Endothelial cell of umbilical vein (primary cell): ENCODE data around the gene HDAC8. TPM values are rescaled to one million over a fixed set of nuclear protein-coding genes. Genes with fewer than 3 reads are reported as not detected.
A peak's percentile ranks its signal among the peaks of the same experiment; 100 is the strongest.

Experiments
- Bru-seq: library from RNA; stranded (reverse); fragments of 400-500 nt; gene quantifications from one replicate; lab custom pipeline; 2021; lab: Mats Ljungman, UMichigan
- BruChase-seq, 2 experiments: library from RNA; stranded (reverse); fragments of 400-500 nt; gene quantifications; one replicate each; lab custom pipeline; 2021; lab: Mats Ljungman, UMichigan
- BruUV-seq: library from RNA; stranded (reverse); fragments of 400-500 nt; replicated peaks from 2 replicates; lab custom pipeline; 2021; lab: Mats Ljungman, UMichigan
- CTCF ChIA-PET: fragments of 300-600, 350-600 bp; sonication (Branson Sonifier 250); formaldehyde crosslinking; loops from one replicate; lab custom pipeline; 2021; ENCODE audit warnings: antibody characterized with exemption, inconsistent platforms; lab: Charles Lee
- POLR2A ChIA-PET: fragments of 300-600, 350-600 bp; sonication (Branson Sonifier 250); formaldehyde crosslinking; loops from one replicate; lab custom pipeline; 2021; ENCODE audit warnings: antibody characterized with exemption, inconsistent platforms; lab: Charles Lee
- DNase-seq: peaks from one replicate; pipeline ENCODE4 v3.0.0-alpha.2; 2011; ENCODE audit warnings: low read depth, low spot score
- FAIRE-seq: peaks from 2 replicates; lab custom pipeline; 2011; peaks lifted over from hg19 to GRCh38; lab: Jason Lieb, UNC
- H2AFZ ChIP-seq: 2 replicates; pipeline ENCODE4 v1.6.0; 2012; ENCODE audit warnings: low read depth, low read length, control low read depth, inconsistent platforms
- H3K27ac ChIP-seq: 2 replicates; pipeline ENCODE4 v1.5.1; 2011; ENCODE audit warnings: low read depth, mild to moderate bottlenecking, control low read depth, low read length, moderate library complexity; ENCODE audit not compliant: insufficient read depth
- H3K27me3 ChIP-seq, 2 experiments: 2 replicates each; pipeline versions ENCODE4 v1.6.0 to v1.6.1; 2011; ENCODE audit warnings: low read length in 2 of 2, mixed read lengths in 1 of 2; ENCODE audit not compliant: control insufficient read depth in 2 of 2, insufficient read depth in 2 of 2
- H3K36me3 ChIP-seq, 2 experiments: 2 replicates in 1 of 2; 3 replicates in 1 of 2; pipeline ENCODE4 v1.5.1; 2011; ENCODE audit warnings: low read length in 2 of 2, mild to moderate bottlenecking in 1 of 2, moderate library complexity in 1 of 2; ENCODE audit not compliant: control insufficient read depth in 2 of 2, insufficient read depth in 2 of 2; ENCODE audit errors: extremely low read depth in 1 of 2
- H3K4me1 ChIP-seq: 3 replicates; pipeline ENCODE4 v1.5.1; 2011; ENCODE audit warnings: mild to moderate bottlenecking, low read length; ENCODE audit not compliant: control insufficient read depth, insufficient read depth; ENCODE audit errors: extremely low read depth
- H3K4me2 ChIP-seq: 2 replicates; pipeline ENCODE4 v1.6.1; 2011; ENCODE audit warnings: low read length, control low read depth, mixed read lengths; ENCODE audit not compliant: insufficient read depth
- H3K4me3 ChIP-seq, 3 experiments: fragments of 200-600 bp in 1 of 3; sonication (generic), shearing (Covaris generic) in 1 of 3; replicated peaks in 1 of 3; 2 replicates each; pipeline ENCODE4 v1.5.1; 2011 to 2016; ENCODE audit warnings: control low read depth in 3 of 3, low read length in 3 of 3, mild to moderate bottlenecking in 2 of 3, inconsistent platforms in 1 of 3, low read depth in 1 of 3, moderate library complexity in 1 of 3; ENCODE audit not compliant: insufficient read depth in 1 of 3
- H3K79me2 ChIP-seq: 2 replicates; pipeline ENCODE4 v1.6.0; 2012; ENCODE audit warnings: low read length, inconsistent platforms; ENCODE audit not compliant: control insufficient read depth, insufficient read depth
- H3K9ac ChIP-seq: replicated peaks from 2 replicates; pipeline ENCODE3; 2011; ENCODE audit warnings: low read length, control low read depth; ENCODE audit not compliant: insufficient read depth; ENCODE audit errors: extremely low read depth
- H3K9me1 ChIP-seq: replicated peaks from 3 replicates; pipeline ENCODE4 v1.6.0; 2011; ENCODE audit warnings: mild to moderate bottlenecking, low read length; ENCODE audit not compliant: control insufficient read depth, insufficient read depth; ENCODE audit errors: extremely low read depth
- H3K9me3 ChIP-seq: replicated peaks from 2 replicates; pipeline ENCODE4 v1.5.1; 2012; ENCODE audit warnings: low read length, inconsistent platforms; ENCODE audit not compliant: control insufficient read depth, insufficient read depth
- H4K20me1 ChIP-seq: replicated peaks from 2 replicates; pipeline ENCODE3; 2011; ENCODE audit warnings: mild to moderate bottlenecking, low read length; ENCODE audit not compliant: control insufficient read depth, insufficient read depth; ENCODE audit errors: extremely low read depth
- CTCF ChIP-seq, 2 donors: IDR thresholded peaks; 1 replicate in 1 of 2; 2 replicates in 1 of 2; pipeline ENCODE4 v1.5.1; 2011; ENCODE audit warnings: low read length in 2 of 2, mild to moderate bottlenecking in 2 of 2, moderate library complexity in 2 of 2, control low read depth in 1 of 2, inconsistent platforms in 1 of 2, low read depth in 1 of 2; ENCODE audit not compliant: insufficient read depth in 1 of 2; ENCODE audit errors: extremely low read depth in 1 of 2
- EZH2 ChIP-seq: IDR thresholded peaks from 2 replicates; pipeline ENCODE4 v1.6.1; 2012; ENCODE audit warnings: borderline replicate concordance, low read depth, mild to moderate bottlenecking, moderate library complexity, low read length, inconsistent platforms; ENCODE audit not compliant: severe bottlenecking
- FOS ChIP-seq: IDR thresholded peaks from 2 replicates; pipeline ENCODE4 v1.6.1; 2011; ENCODE audit warnings: mild to moderate bottlenecking, low read length, moderate library complexity, borderline replicate concordance; ENCODE audit not compliant: insufficient read depth
- GATA2 ChIP-seq: IDR thresholded peaks from 2 replicates; pipeline ENCODE4 v1.7.0; 2011; ENCODE audit warnings: low read depth, mild to moderate bottlenecking, moderate library complexity, mixed read lengths, low read length; ENCODE audit not compliant: insufficient read length, insufficient read depth
- JUN ChIP-seq: IDR thresholded peaks from 2 replicates; pipeline ENCODE4 v1.6.1; 2011; ENCODE audit warnings: borderline replicate concordance, low read depth; ENCODE audit not compliant: insufficient read length, insufficient read depth
- MYC ChIP-seq: IDR thresholded peaks from one replicate; pipeline ENCODE4 v1.6.1; 2011; ENCODE audit warnings: mild to moderate bottlenecking, low read depth, low read length
- POLR2A ChIP-seq: IDR thresholded peaks from 2 replicates; pipeline ENCODE4 v1.6.1; 2012; ENCODE audit warnings: low read depth, mild to moderate bottlenecking, control low read depth, low read length
- POLR2AphosphoS5 ChIP-seq: IDR thresholded peaks from 2 replicates; pipeline ENCODE4 v1.6.1; 2012; ENCODE audit warnings: low read depth, mild to moderate bottlenecking, control low read depth, low read length, moderate library complexity; ENCODE audit not compliant: insufficient read depth
- dilution Hi-C: fragments of 300-500 bp; cut with MboI; formaldehyde crosslinking; loops from one replicate; pipeline ENCODE4 v1.15.0; 2019; ENCODE audit warnings: low sequenced_read_pairs; ENCODE audit not compliant: extremely low pct_ligation_motif_present
- intact Hi-C: fragments of 100-400 bp; cut with micrococcal nuclease; formaldehyde crosslinking; loops from one replicate; pipeline ENCODE4 v1.10.0; 2022
- long read RNA-seq: library from polyadenylated mRNA; stranded (forward); transcript quantifications from one replicate; pipeline ENCODE4 v2.0.0, GENCODE V29; 2021
- polyA minus RNA-seq, 3 experiments: library from RNA; depleted of rRNA, polyadenylated mRNA; stranded (reverse); fragments of >200 nt; gene quantifications; 1 replicate in 1 of 3; 2 replicates in 2 of 3; pipeline ENCODE4 v1.2.3, GENCODE V29; 2011
- polyA plus RNA-seq, 4 experiments: library from polyadenylated mRNA; depleted of rRNA in 3 of 4; stranded (reverse) in 3 of 4; unstranded in 1 of 4; fragments of >200 nt; gene quantifications; 2 replicates each; pipeline versions ENCODE4 v1.2.1 to v1.2.3, GENCODE V29; 2011 to 2012; ENCODE audit warnings: missing spikeins in 1 of 4
- total RNA-seq: library from RNA; stranded (reverse); gene quantifications from 2 replicates; pipeline ENCODE4 v1.2.3, GENCODE V29; 2021
- TF ChIP-seq, protein P1 (sequence below): IDR thresholded peaks from 2 replicates; pipeline ENCODE4 v1.6.1; 2011; ENCODE audit not compliant: insufficient read depth, insufficient read length

The HDAC8 gene
- total RNA-seq = 37.2 and 38.9 TPM in 2 replicates
- polyA plus RNA-seq = 15.2 and 17.6 TPM in 2 replicates
- 20.3 and 23.6 TPM in 2 replicates for polyA plus RNA-seq (2011; cell fraction: cytosol; rRNA removed)
- 43.4 and 46.0 TPM in 2 replicates for polyA plus RNA-seq (2011; cell fraction: nucleus; rRNA removed)
- polyA plus RNA-seq (2012) = 23.4 and 31.6 TPM in 2 replicates
- 50.6 and 61.3 TPM in 2 replicates for polyA minus RNA-seq
- polyA minus RNA-seq (2011; cell fraction: cytosol; rRNA and poly(A)+ RNA removed) = 18.2 TPM
- 117 and 157 TPM in 2 replicates for polyA minus RNA-seq (2011; cell fraction: nucleus; rRNA and poly(A)+ RNA removed)
- percentile 75 among the genes with signal in this experiment for Bru-seq, nascent RNA
- percentile 77 among the genes with signal in this experiment for BruChase-seq, experiment 1, labeled RNA remaining after a 6-hour chase
- BruChase-seq, experiment 2, labeled RNA remaining after a 2-hour chase = percentile 84 among the genes with signal in this experiment
- long read RNA-seq, transcript HDAC8-214 (8 exons, 2,373 nt) = minor isoform, 10 of 61 reads
- long read RNA-seq, transcript HDAC8-207 (11 exons, 2,110 nt) = major isoform, 24 of 61 reads
- long read RNA-seq, partial matches to known transcripts = 2 of 61 reads
- long read RNA-seq, other reads (novel, unspliced or antisense) = 6 of 61 reads

DNA sequence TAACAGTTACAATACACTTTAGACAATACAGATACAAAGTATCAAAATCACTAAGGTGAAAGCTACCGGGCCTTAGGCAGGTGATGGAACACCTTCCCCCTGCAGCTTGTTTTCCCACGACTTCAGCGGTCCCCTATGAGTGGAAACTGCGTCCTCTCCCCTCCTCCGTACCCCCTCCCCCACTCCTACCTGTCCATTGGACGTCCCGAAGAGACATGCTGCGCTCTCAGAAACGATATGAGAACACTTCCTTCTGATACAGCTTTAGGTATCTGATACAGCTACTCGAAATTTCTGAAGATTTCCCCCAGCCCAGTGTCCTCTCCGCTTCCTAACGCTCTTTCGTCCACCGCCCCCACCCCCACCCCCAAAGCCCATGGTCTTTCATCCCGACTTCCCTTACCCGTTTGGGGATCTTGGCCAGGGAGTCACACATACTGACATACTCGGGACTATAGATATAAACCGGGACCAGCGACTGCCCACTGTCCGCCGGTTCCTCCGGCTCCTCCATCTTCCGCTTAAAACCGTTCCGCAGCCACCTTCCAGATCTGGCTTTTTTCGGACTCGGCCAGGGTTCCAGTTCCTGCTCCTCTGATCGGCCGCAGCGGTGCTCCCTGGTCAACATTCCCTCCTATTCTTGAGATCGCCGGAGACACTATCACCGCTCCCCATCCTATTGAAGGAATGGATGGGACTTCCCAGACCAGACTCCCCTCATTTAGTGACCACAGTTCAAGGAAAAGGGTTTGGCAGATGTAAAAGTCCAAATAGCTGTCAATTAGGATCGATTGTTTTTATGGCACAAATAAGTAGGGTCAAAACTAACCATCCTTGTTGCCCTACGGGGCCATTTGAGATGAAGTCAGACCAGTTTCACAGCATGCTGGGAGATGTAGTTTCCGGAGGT is at the start of gene HDAC8:
Gene HDAC8 (minus strand): TSS at position 596 of the 910 bp plus-strand sequence. CDS start 82 bp downstream, at position 514.
- peak within 1 kb of the TSS; percentile 55 for H2AFZ ChIP-seq
- no peak for TF ChIP-seq GATA2
- TF ChIP-seq EZH2 = no peak
- TF ChIP-seq POLR2A = no peak
- TF ChIP-seq CTCF (IDR thresholded peaks at IDR 0.05; ENCODE audit: extremely low read depth in 1 of 2, insufficient read depth in 1 of 2, low read depth in 1 of 2, low read length in 2 of 2) = no peak
- TF ChIP-seq JUN = no peak
- TF ChIP-seq, protein P1, sequence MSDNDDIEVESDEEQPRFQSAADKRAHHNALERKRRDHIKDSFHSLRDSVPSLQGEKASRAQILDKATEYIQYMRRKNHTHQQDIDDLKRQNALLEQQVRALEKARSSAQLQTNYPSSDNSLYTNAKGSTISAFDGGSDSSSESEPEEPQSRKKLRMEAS = no peak
- no peak for TF ChIP-seq FOS
- TF ChIP-seq POLR2AphosphoS5 = no peak
- no peak for TF ChIP-seq MYC
- FAIRE-seq (peak; percentile 95), DNase-seq (peak; percentile 85)
- peak within 1 kb of the TSS; percentile 44 to 75 (median 61) for H3K4me3 ChIP-seq
- no peaks in the 10 kb centered on the region for H3K27me3 ChIP-seq
- H3K9ac ChIP-seq = peak within 1 kb of the TSS; percentile 84
- dilution Hi-C loops (no loop called here), intact Hi-C loops (loop anchor here (2.0 to 5.0 kb wide), 2 partner anchors 50 to 140 kb away; no protein-coding TSS in a partner anchor)
- peak within 1 kb of the TSS; percentile 73 for H3K27ac ChIP-seq
- ChIA-PET POLR2A (no interaction called here), CTCF (interaction anchor here (1.3 kb wide), 1 partner anchor 295 kb away, joined by 3 read pairs; the partner anchor contains the start of gene RPS4X)
- H3K36me3 ChIP-seq = peaks cover 2 to 3% of the 10 kb centered on the region in 2 experiments
- peaks cover 7% of the 10 kb centered on the region for H3K79me2 ChIP-seq
- H3K9me3 ChIP-seq = no peaks in the 10 kb centered on the region
- no TSS peak for BruUV-seq
- H3K4me2 ChIP-seq = peak within 1 kb of the TSS; percentile 92
- peaks cover 12% of the 10 kb centered on the region for H3K4me1 ChIP-seq
- no peaks in the 10 kb centered on the region for H4K20me1 ChIP-seq
- H3K9me1 ChIP-seq = no peaks in the 10 kb centered on the region
